Uterus (tissue), 4 donors: Measurements from ENCODE around the gene GALNTL6. TPM values are rescaled to one million over a fixed set of nuclear protein-coding genes. Genes with fewer than 3 reads are reported as not detected.

Source experiments
- DNase-seq, 2 donors: peaks; one replicate each; pipeline ENCODE4 v3.0.0-alpha.2; 2019 to 2020
- H3K27ac ChIP-seq, 2 donors: fragments of 200-600 bp; sonication (generic); 1 replicate in 1 of 2; 2 replicates in 1 of 2; pipeline ENCODE4 v1.5.1; 2016 to 2018
- H3K27me3 ChIP-seq, 2 donors: fragments of 200-600 bp; sonication (generic); one replicate each; pipeline ENCODE4 v1.5.1; 2018 to 2019; ENCODE audit warnings: control low read depth in 1 of 2
- H3K36me3 ChIP-seq, 2 donors: fragments of 200-600 bp; sonication (generic); one replicate each; pipeline ENCODE4 v1.5.1; 2019; ENCODE audit warnings: control low read depth in 1 of 2
- H3K4me1 ChIP-seq, 2 donors: fragments of 200-600 bp; sonication (generic); one replicate each; pipeline ENCODE4 v1.5.1; 2018 to 2019; ENCODE audit warnings: control low read depth in 1 of 2
- H3K4me3 ChIP-seq, 2 donors: fragments of 200-600 bp; sonication (generic); 1 replicate in 1 of 2; 2 replicates in 1 of 2; pipeline ENCODE4 v1.5.1; 2018 to 2019; ENCODE audit warnings: mild to moderate bottlenecking in 1 of 2
- H3K9me3 ChIP-seq, 2 donors: fragments of 200-600 bp; sonication (generic); one replicate each; pipeline ENCODE4 v1.5.1; 2019; ENCODE audit warnings: control low read depth in 1 of 2
- CTCF ChIP-seq, 4 experiments: fragments of 200-600 bp in 2 of 4; fragments of 450-650 bp in 2 of 4; sonication (generic) in 2 of 4; IDR thresholded peaks; one replicate each; pipeline ENCODE4 v1.5.1; 2016 to 2019; ENCODE audit warnings: antibody characterized with exemption in 4 of 4, mild to moderate bottlenecking in 2 of 4, moderate library complexity in 1 of 4
- POLR2A ChIP-seq, 2 donors: fragments of 450-650 bp; IDR thresholded peaks; one replicate each; pipeline ENCODE4 v1.6.1; 2016; ENCODE audit warnings: antibody characterized with exemption in 2 of 2, mild to moderate bottlenecking in 1 of 2, moderate library complexity in 1 of 2
- intact Hi-C: fragments of 100-400 bp; cut with DNase I; formaldehyde crosslinking; loops from one replicate; pipeline ENCODE4 v1.15.1; 2023; ENCODE audit warnings: low total_unique reads
- total RNA-seq, 4 donors: library from RNA; depleted of rRNA in 3 of 4; stranded (reverse); fragments of >200 nt in 3 of 4; gene quantifications; one replicate each; pipeline versions ENCODE4 v1.1.0 to v1.2.4, GENCODE V29; 2014 to 2023
- donor health status: DM: yes; HTN: yes; CAD: no.

The GALNTL6 gene
- total RNA-seq, 4 donors from 2014 or later: 2.6 TPM; not detected in 3

GRCh38 chr4:171814545-171814944, 1.3 kb downstream of the GALNTL6 start:
- H3K36me3 ChIP-seq: no peaks in the 10 kb centered on the region
- intact Hi-C loops: no loop called here
- no peak for TF ChIP-seq POLR2A (IDR thresholded peaks at IDR 0.05)
- TF ChIP-seq CTCF (IDR thresholded peaks at IDR 0.05): no peak
- no peak overlapping the region for H3K27ac ChIP-seq
- no peaks in the 10 kb centered on the region for H3K9me3 ChIP-seq
- no peak overlapping the region for H3K4me3 ChIP-seq
- peaks cover 0 to 11% of the 10 kb centered on the region in 2 donors for H3K27me3 ChIP-seq
- no peaks in the 10 kb centered on the region for H3K4me1 ChIP-seq
- DNase-seq: no peak

GRCh38 chr4:171817026-171817425, 3.8 kb downstream of the GALNTL6 start:
- no peak for DNase-seq
- H3K36me3 ChIP-seq: no peaks in the 10 kb centered on the region
- intact Hi-C loops: no loop called here
- H3K4me1 ChIP-seq: no peaks in the 10 kb centered on the region
- TF ChIP-seq CTCF (IDR thresholded peaks at IDR 0.05) (no peak), POLR2A (IDR thresholded peaks at IDR 0.05) (no peak)
- H3K9me3 ChIP-seq: no peaks in the 10 kb centered on the region
- no peak overlapping the region for H3K4me3 ChIP-seq
- no peak overlapping the region for H3K27ac ChIP-seq
- H3K27me3 ChIP-seq: peaks cover 0 to under 1% of the 10 kb centered on the region in 2 donors

- intact Hi-C loops: no loop called here
- H3K27ac ChIP-seq: no peak overlapping the region
- no peaks in the 10 kb centered on the region for H3K9me3 ChIP-seq
- TF ChIP-seq CTCF (IDR thresholded peaks at IDR 0.05): no peak
- no peak for TF ChIP-seq POLR2A (IDR thresholded peaks at IDR 0.05)
- H3K4me1 ChIP-seq: no peaks in the 10 kb centered on the region
- no peaks in the 10 kb centered on the region for H3K36me3 ChIP-seq
- H3K27me3 ChIP-seq: no peaks in the 10 kb centered on the region
- no peak for DNase-seq
- no peak overlapping the region for H3K4me3 ChIP-seq
These were observed 21.4 kb downstream of the GALNTL6 start for GRCh38 chr4:171834640-171835039.

- intact Hi-C loops: no loop called here
- no peaks in the 10 kb centered on the region for H3K36me3 ChIP-seq
- H3K27ac ChIP-seq: no peak overlapping the region
- H3K9me3 ChIP-seq: no peaks in the 10 kb centered on the region
- TF ChIP-seq CTCF (IDR thresholded peaks at IDR 0.05): no peak
- no peaks in the 10 kb centered on the region for H3K27me3 ChIP-seq
- H3K4me3 ChIP-seq: no peak overlapping the region
- no peak for DNase-seq
- H3K4me1 ChIP-seq: no peaks in the 10 kb centered on the region
These were observed 30.3 kb downstream of the GALNTL6 start for GRCh38 chr4:171843456-171843855.

- Histone ChIP-seq H3K4me3 (no peak overlapping the region), H3K27ac (no peak overlapping the region), H3K4me1 (no peaks in the 10 kb centered on the region), H3K27me3 (no peaks in the 10 kb centered on the region), H3K9me3 (no peaks in the 10 kb centered on the region), H3K36me3 (no peaks in the 10 kb centered on the region)
- TF ChIP-seq CTCF (IDR thresholded peaks at IDR 0.05) (no peak), POLR2A (IDR thresholded peaks at IDR 0.05) (no peak)
- DNase-seq: no peak
- intact Hi-C loops: no loop called here
These were observed 33.0 kb downstream of the GALNTL6 start for GRCh38 chr4:171846232-171846631.
